GM18861 (cell line): Measurements from ENCODE around the gene GSTM2.
A peak's percentile ranks its signal among the peaks of the same experiment; 100 is the strongest.
"Not testable (repeated sequence)": the region's sequence is repeated elsewhere in the genome, so short reads cannot be mapped to it uniquely, and the experiment has no call there.

Source experiments
- ATAC-seq: cut with Tn5 transposase; IDR thresholded peaks from one replicate; pipeline ENCODE4 v1.9.1; 2021; ENCODE audit not compliant: unreplicated experiment

The GSTM2 gene

GRCh38 chr1:109673861-109674260 lies 6.0 kb downstream of the GSTM2 start:
- ATAC-seq = not testable (repeated sequence)

- ATAC-seq = not testable (repeated sequence)
Observed at GRCh38 chr1:109676683-109677381, 9.0 kb downstream of the GSTM2 start.

GRCh38 chr1:109677459-109677858 lies 9.6 kb downstream of the GSTM2 start:
- no peak for ATAC-seq

GRCh38 chr1:109678637-109679036 lies 10.8 kb downstream of the GSTM2 start:
- not testable (repeated sequence) for ATAC-seq

GRCh38 chr1:109684777-109685176 lies 16.9 kb downstream of the GSTM2 start:
- not testable (repeated sequence) for ATAC-seq

- not testable (repeated sequence) for ATAC-seq
Observed at GRCh38 chr1:109685399-109685798, 17.5 kb downstream of the GSTM2 start.

- not testable (repeated sequence) for ATAC-seq
Observed at GRCh38 chr1:109685890-109686289, 18.0 kb downstream of the GSTM2 start.

- not testable (repeated sequence) for ATAC-seq
Observed at GRCh38 chr1:109687109-109687508, 19.3 kb downstream of the GSTM2 start.

GRCh38 chr1:109687641-109688499 lies 20.0 kb downstream of the GSTM2 start, which contains the start of gene GSTM1:
TSS of gene GSTM1 (plus strand) at chr1:109687817. CDS start at chr1:109687874, 57 bp downstream.
- peak; percentile 98 for ATAC-seq

- no peak for ATAC-seq
Observed at GRCh38 chr1:109689844-109690405, 22.1 kb downstream of the GSTM2 start.

GRCh38 chr1:109691759-109692158 lies 23.9 kb downstream of the GSTM2 start:
- ATAC-seq = no peak

- ATAC-seq = not testable (repeated sequence)
Observed at GRCh38 chr1:109694400-109694799, 26.5 kb downstream of the GSTM2 start.

- ATAC-seq = not testable (repeated sequence)
Observed at GRCh38 chr1:109695138-109695537, 27.3 kb downstream of the GSTM2 start.

- ATAC-seq = no peak
Observed at GRCh38 chr1:109697066-109697465, 29.2 kb downstream of the GSTM2 start.

GRCh38 chr1:109697861-109698260 lies 30.0 kb downstream of the GSTM2 start:
- ATAC-seq = not testable (repeated sequence)

GRCh38 chr1:109702940-109703339 lies 35.1 kb downstream of the GSTM2 start:
- not testable (repeated sequence) for ATAC-seq

GRCh38 chr1:109704173-109704572 lies 36.3 kb downstream of the GSTM2 start:
- no peak for ATAC-seq

GRCh38 chr1:109705411-109705810 lies 37.6 kb downstream of the GSTM2 start:
- no peak for ATAC-seq

- ATAC-seq = not testable (repeated sequence)
Observed at GRCh38 chr1:109708949-109709348, 41.1 kb downstream of the GSTM2 start.

- ATAC-seq = not testable (repeated sequence)
Observed at GRCh38 chr1:109709822-109710221, 42.0 kb downstream of the GSTM2 start.

GRCh38 chr1:109711593-109712320 lies 43.9 kb downstream of the GSTM2 start, which contains the start of gene GSTM5:
TSS of gene GSTM5 (plus strand) at chr1:109712251. CDS start at chr1:109712313, 62 bp downstream.
- not testable (repeated sequence) for ATAC-seq
